Measurements from ENCODE around the gene NT5C1A. TPM values are rescaled to one million over a fixed set of nuclear protein-coding genes. Genes with fewer than 3 reads are reported as not detected.

NT5C1A gene
- total RNA-seq, 1 donor from 2014 or later: not detected

DNA sequence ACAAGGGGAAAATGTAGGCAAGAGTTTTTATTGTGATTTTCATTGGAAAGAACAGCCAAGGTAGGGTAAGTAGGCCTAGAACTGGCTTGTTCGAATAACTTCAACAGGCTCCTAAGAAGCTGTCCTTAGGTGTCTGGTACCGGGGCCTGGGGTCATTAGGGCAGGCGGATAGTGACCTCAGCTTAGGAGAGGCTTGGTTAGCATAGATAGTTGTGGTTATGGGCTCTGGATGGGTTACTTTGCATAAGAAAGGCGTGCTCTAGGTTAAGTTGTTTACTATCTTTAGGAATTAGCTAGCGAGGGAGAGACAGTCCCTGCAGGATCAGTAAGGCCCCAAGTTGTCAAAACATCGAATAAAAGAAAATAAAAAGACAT, 40.0 kb upstream of the NT5C1A start:
- H3K36me3 ChIP-seq (ENCODE audit: control insufficient read depth, insufficient read depth, low read length): no peaks in the 10 kb centered on the region
- H3K4me3 ChIP-seq (ENCODE audit: low read depth, low read length): no peak overlapping the region
- peaks cover 5% of the 10 kb centered on the region for H3K27me3 ChIP-seq (ENCODE audit: control insufficient read depth, insufficient read depth, low read length)
- DNase-seq (ENCODE audit: low read depth): no peak
- TF ChIP-seq, protein P1, sequence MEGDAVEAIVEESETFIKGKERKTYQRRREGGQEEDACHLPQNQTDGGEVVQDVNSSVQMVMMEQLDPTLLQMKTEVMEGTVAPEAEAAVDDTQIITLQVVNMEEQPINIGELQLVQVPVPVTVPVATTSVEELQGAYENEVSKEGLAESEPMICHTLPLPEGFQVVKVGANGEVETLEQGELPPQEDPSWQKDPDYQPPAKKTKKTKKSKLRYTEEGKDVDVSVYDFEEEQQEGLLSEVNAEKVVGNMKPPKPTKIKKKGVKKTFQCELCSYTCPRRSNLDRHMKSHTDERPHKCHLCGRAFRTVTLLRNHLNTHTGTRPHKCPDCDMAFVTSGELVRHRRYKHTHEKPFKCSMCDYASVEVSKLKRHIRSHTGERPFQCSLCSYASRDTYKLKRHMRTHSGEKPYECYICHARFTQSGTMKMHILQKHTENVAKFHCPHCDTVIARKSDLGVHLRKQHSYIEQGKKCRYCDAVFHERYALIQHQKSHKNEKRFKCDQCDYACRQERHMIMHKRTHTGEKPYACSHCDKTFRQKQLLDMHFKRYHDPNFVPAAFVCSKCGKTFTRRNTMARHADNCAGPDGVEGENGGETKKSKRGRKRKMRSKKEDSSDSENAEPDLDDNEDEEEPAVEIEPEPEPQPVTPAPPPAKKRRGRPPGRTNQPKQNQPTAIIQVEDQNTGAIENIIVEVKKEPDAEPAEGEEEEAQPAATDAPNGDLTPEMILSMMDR (IDR thresholded peaks at IDR 0.05; ENCODE audit: insufficient read depth, low read length, poor library complexity, severe bottlenecking): no peak

DNA sequence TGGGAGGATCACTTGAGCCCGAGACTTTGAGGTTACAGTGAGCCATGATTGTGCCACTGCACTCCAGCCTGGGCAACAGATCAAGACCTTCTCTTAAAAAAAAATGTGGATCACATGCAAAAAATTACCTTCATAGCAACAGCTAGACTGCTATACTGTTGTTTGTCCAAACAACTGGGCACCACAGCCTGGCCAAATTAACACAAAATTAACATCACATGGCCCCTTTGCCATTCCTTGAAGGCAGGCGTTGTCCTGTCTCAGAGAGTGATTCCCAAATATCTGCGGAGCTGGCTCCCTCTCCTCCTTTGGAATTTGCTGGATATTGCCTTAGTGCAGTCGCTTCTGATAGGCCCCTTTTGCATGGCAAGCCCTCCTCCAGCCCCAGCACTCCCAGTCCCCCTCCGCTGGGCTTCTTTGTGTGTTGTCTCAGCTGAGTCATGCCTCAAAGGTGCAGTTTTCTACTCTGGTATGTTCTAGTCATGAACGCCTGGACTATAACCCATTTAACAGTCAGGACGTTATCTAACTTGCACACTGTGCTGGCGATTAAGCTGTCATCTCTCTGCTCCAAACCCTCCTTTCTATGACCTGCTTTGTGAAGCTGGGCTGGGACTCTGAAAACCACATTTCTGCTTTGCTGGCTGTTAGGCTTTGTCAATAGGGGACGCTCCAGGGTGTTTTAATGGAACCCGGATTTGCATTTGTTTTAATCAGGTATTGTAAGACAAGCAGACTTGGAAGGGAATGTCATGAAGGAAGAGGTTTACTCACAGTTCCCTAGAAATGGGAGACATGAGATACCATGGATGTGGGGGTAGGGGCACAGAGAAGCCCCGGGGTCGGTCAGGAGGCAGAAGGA, 39.4 kb upstream of the NT5C1A start:
- Histone ChIP-seq H3K4me3 (ENCODE audit: low read depth, low read length) (no peak overlapping the region), H3K36me3 (ENCODE audit: control insufficient read depth, insufficient read depth, low read length) (no peaks in the 10 kb centered on the region), H3K27me3 (ENCODE audit: control insufficient read depth, insufficient read depth, low read length) (peaks cover 5% of the 10 kb centered on the region)
- TF ChIP-seq, protein P1 (IDR thresholded peaks at IDR 0.05; ENCODE audit: insufficient read depth, low read length, poor library complexity, severe bottlenecking): no peak
- DNase-seq (ENCODE audit: low read depth): no peak

DNA sequence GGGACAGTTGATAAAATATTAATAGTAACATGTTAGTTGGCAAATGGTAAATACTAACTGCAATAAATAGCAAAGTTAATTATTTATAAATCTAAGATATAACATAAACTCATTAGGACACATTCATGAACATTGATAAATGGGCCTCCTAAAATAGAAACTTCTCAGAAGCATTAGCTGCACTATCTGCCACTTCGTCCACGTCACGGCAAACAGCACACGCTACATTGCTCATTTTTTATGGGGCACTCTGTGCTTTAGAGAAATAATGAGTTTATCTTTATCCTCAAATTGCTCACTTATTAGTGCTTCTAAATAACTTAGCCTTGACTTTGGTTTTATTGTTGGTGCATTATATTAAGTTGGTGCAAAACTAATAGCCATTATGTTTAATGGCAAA, 35.6 kb upstream of the NT5C1A start:
- no peak for DNase-seq (ENCODE audit: low read depth)
- Histone ChIP-seq H3K4me3 (ENCODE audit: low read depth, low read length) (no peak overlapping the region), H3K36me3 (ENCODE audit: control insufficient read depth, insufficient read depth, low read length) (no peaks in the 10 kb centered on the region), H3K27me3 (ENCODE audit: control insufficient read depth, insufficient read depth, low read length) (no peaks in the 10 kb centered on the region)
- TF ChIP-seq, protein P1 (IDR thresholded peaks at IDR 0.05; ENCODE audit: insufficient read depth, low read length, poor library complexity, severe bottlenecking): no peak

DNA sequence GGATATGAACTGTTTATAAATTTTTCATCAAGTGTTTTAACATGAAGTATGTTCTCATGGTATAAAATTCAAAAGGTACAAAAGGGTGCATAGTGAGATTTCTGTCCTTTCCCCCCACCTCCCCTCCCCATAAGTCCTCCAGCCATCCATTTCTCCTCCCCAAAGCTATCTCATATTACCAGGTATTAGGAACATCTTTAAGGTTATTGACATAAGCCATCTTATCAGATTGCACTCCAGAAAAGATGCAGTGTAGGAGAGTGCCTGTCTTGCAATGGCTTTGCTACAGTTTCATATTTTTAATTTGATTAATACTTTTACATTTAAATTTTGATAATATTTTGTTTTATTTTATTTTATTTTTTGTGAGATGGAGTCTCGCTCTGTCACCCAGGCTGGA, 32.9 kb upstream of the NT5C1A start:
- peaks cover 4% of the 10 kb centered on the region for H3K27me3 ChIP-seq (ENCODE audit: control insufficient read depth, insufficient read depth, low read length)
- H3K36me3 ChIP-seq (ENCODE audit: control insufficient read depth, insufficient read depth, low read length): no peaks in the 10 kb centered on the region
- no peak overlapping the region for H3K4me3 ChIP-seq (ENCODE audit: low read depth, low read length)
- DNase-seq (ENCODE audit: low read depth): no peak
- TF ChIP-seq, protein P1 (IDR thresholded peaks at IDR 0.05; ENCODE audit: insufficient read depth, low read length, poor library complexity, severe bottlenecking): no peak

DNA sequence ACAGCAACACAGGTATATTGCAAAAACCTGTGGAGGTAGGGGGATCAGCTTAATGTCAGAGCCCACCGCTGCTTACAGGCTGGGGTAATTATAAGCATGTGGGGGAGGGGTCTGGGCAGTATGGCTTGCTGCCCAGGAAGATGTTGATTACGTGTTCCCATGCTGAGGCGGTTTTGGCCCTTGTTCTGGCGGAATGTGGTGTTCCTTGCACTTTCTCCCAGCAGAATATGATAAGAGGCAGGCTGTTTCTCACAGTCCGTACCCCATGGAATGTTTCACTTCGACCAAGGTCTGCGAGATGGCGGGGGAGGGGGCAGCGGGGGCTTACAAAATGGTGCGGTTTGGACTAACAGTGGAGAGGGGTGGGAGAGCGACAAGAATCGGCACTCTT, 29.1 kb upstream of the NT5C1A start:
- TF ChIP-seq, protein P1 (IDR thresholded peaks at IDR 0.05; ENCODE audit: insufficient read depth, low read length, poor library complexity, severe bottlenecking): no peak
- no peaks in the 10 kb centered on the region for H3K36me3 ChIP-seq (ENCODE audit: control insufficient read depth, insufficient read depth, low read length)
- H3K27me3 ChIP-seq (ENCODE audit: control insufficient read depth, insufficient read depth, low read length): peaks cover 15% of the 10 kb centered on the region
- no peak overlapping the region for H3K4me3 ChIP-seq (ENCODE audit: low read depth, low read length)
- DNase-seq (ENCODE audit: low read depth): no peak

DNA sequence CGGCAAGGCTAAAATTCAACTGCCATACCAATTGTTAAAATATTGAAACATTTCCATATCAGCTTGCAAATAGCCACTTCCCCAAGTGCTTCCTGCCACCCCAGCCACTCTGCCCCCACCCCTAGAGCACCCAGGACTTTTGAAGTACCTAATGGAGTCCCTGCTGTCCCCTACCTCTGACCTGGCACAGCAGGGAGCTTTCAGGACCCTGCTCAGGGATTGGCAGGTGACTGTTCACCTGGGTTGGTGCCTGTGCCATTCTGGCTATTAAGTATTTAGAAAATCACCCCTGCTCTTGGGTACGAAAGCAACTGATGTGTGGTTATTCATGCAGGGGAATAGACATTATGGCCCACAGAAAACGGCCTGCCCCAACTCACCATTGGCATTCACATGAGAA, 28.4 kb upstream of the NT5C1A start:
- Histone ChIP-seq H3K4me3 (ENCODE audit: low read depth, low read length) (no peak overlapping the region), H3K36me3 (ENCODE audit: control insufficient read depth, insufficient read depth, low read length) (no peaks in the 10 kb centered on the region), H3K27me3 (ENCODE audit: control insufficient read depth, insufficient read depth, low read length) (peaks cover 15% of the 10 kb centered on the region)
- no peak for DNase-seq (ENCODE audit: low read depth)
- TF ChIP-seq, protein P1 (IDR thresholded peaks at IDR 0.05; ENCODE audit: insufficient read depth, low read length, poor library complexity, severe bottlenecking): no peak
